GM18520 (cell line): Measurements from ENCODE around the gene PRKAG2.

ENCODE experiments used
- ATAC-seq: cut with Tn5 transposase; IDR thresholded peaks from one replicate; pipeline ENCODE4 v1.9.1; 2021; ENCODE audit not compliant: unreplicated experiment

PRKAG2 gene

DNA sequence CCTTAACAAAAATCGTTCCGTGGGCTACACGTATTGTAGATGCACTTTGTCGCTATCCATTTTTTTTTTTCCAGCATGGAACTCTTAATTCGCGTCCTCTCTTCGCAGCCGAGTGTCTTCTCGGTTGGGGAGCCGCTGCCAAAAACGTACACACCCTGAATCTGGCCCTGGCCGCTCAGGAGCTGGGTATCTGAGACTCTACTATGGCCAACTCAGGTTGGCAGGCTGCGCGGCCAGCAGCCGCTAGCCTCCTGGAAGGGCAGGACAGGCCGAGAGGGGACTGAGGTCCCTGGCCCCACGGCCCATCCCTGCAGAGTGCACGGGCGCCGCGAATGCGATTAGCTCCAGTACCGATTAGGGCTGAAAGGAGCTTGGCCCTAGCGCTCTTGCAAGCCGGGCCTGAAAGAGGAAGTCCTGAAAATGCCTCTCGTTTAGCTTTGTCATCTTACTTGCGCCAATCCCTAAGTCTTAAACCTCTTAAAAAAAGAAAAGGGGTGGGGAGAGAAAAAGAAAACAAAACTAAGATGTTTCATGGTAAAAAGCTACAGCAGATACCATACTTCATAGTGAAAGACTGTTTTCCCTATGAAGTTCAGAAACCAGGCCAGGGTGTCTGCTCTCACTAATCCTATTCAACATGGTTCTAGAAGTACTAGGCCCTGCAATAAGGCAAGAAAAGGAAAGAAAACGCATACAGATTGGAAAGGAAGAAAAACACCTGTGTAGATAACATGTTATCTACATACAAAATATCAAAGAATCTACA lies 244.0 kb downstream of the PRKAG2 start:
- ATAC-seq: peak; percentile 27

- ATAC-seq: peak; percentile 73
Measured at GRCh38 chr7:151631953-151632749, 244.8 kb downstream of the PRKAG2 start.

DNA sequence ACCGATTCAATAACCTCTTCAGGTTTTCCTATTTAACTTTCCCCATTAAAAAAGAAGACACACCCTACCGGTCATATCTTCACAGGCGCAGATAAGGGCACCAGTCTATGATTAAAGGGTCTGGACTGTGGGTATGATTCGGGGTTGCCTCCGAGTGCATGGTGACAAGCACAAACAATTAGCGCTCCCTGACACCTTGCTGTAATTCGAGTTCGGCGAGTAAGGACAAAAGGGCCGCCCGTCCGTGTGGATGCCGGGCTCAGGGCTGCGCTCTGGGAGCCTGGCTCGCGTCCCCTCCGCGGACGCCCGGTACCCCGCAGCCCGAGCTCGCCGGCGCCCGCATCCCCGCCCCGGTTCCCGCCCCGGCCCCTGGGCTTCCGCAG lies 245.4 kb downstream of the PRKAG2 start:
- ATAC-seq: no peak

- ATAC-seq: no peak
Measured at GRCh38 chr7:151630851-151631569, 245.9 kb downstream of the PRKAG2 start.

DNA sequence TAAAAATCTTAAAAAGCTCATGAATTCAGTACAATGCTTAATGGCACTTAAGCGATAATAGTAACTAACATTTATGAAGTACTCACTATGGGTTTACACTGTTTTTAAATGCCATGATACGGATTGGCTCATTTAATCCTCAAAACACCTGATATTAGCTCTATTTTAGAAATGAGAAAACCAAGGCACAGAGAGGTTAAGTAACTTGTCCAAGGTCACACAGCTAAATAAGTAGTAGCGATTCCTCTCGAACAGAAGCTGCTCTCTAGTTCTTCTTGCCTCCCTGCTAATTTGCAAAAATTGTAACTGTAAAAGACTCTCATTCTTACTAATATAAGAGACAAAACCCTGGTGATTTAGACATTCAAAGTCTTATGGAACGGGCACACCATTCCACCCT lies 246.6 kb downstream of the PRKAG2 start:
- no peak for ATAC-seq

DNA sequence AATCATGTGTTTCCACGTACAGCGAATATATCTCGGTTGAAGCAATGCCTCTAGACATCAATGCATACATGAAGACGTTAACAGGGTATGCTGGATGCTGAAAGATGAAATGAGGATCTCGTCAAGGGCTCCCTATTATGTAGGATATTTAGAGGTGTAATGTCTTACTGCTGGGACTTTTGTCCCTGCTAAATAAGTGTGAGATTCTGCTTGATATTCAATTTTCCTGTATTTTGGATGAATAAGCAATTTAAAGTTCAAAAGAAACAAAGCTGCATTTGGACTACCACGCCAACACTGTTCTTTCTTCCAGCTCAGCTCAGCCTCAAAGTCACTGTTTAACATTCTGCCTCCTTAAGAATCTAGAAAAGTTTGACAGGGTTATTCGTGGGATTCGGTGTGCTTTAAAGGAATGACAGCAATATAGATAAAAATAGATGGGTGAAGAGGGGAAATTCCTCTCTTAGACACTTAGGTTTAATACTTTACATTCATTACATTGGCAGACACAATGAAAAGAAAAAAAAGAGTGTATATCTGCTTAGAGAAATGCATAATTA lies 247.1 kb downstream of the PRKAG2 start:
- ATAC-seq: no peak

DNA sequence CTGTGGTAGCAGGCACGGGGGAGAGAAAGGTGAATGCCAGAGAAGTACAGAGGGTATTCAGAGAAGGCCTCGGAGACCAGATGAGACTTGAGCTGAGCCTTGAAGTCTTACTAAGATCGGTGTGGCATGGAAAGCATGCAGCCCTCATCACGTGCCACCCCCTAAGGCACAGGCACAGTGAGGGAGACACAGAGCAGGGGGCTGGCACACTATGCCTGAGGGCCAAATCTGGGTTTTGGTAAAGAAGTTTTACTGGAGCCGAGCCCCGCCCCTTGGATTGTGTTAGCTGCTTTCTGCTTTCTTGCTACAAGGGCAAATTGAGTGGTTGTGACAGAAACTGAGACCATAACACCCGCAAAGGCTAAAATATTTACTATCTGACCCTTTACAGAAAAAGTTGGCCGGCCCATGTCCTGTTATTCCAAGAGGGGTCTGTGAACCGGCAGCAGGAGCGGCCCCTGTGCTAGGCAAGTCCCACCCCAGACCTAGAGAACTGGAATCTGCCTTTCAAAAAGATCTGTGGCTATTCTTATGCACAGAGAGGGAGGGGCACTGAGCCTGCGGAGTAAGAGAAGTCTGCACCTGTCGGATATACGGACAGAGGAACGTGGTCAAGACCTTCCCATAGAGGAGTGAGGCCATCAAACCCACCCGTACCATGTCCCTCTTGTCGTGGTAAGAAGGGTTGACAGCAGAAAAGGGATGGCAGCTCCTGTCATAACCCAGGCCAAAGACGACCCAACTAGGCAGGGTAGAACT lies 247.9 kb downstream of the PRKAG2 start:
- ATAC-seq: no peak

DNA sequence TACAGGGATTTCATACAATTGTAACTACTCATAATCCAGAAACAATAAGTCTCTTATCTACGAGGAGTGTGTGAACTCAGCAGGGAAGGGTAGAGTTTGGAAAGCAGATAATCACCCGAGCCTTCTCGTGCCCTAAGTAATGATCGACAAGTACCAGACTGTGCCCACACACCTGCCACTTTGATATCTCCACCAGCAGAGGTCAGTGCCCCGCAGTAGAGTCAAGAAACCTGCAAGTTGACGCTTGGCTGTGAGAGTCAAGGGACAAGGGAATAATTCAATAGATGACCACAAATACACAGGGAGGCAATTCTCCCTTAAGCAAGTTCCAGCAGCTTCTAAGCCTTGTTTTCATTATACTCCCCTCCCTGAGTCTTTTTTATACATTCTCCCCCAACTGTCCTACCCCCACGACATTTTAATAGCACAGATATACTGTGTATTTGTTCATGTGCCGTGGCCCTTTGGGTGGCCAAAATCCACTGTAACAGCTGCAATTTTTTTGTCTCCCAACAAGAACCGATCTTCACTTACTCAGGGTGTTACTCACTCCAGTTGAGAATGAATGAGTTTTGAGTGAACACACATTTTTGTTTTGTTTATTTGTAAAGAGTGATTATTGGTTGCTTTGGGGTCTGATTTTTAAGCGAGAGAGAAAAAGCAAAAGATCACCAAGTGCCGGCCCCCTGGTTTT lies 250.3 kb downstream of the PRKAG2 start:
- ATAC-seq: no peak

DNA sequence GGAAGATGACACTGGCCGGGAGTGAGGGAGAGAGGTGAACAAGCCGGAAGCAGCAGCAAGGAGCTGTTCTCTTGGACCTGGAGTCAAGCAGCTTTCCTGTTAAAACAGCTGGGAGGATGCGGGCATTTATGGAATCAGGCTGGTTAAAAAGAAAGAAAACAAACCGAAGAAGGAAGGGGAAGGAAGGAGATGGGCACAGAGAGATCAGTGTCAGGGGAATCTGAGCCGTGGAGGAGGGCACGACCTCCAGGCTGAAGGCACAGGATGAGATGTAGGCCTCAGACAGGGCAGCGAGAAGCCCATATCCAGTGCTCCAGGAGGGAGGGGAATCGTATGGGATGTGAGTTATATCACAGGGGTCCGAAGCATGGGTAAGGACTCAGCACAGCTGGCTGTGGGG lies 251.3 kb downstream of the PRKAG2 start:
- ATAC-seq: no peak

DNA sequence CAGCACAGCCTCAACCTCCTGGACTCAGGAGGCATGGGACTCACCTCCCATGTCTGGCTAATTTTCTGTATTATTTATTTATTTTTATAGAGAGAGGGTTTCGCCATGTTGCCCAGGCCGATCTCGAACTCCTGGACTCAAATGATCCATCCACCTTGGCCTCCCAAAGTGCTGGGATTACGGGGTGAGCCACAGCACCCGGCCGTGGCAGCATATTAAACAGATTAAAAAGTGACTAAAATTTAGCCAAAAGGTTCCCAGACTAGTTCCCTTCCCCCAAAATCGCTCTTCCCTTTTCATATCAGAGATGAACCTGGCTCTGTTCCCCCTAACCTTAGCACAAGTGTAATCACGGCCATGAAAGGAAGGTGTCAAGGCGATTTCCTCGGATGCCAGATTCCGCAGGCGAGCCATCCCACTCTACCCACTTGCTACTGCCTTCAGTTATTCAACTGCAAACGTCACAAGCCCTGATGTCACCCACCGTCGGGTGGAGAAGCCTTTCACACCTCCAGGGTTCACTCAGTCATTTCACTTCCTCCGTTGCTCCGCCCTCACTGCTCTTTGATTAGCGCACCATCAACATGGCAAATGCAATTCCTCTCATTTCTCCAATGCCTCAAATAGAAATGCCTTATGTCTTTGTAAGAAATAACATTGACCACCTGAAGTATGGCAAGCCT lies 252.5 kb downstream of the PRKAG2 start:
- ATAC-seq: no peak

GRCh38 chr7:151623766-151624165 lies 253.1 kb downstream of the PRKAG2 start:
- ATAC-seq: no peak

- ATAC-seq: no peak
Measured at GRCh38 chr7:151621961-151622360, 255.0 kb downstream of the PRKAG2 start.

- ATAC-seq: no peak
Measured at GRCh38 chr7:151616443-151617213, 260.3 kb downstream of the PRKAG2 start.

DNA sequence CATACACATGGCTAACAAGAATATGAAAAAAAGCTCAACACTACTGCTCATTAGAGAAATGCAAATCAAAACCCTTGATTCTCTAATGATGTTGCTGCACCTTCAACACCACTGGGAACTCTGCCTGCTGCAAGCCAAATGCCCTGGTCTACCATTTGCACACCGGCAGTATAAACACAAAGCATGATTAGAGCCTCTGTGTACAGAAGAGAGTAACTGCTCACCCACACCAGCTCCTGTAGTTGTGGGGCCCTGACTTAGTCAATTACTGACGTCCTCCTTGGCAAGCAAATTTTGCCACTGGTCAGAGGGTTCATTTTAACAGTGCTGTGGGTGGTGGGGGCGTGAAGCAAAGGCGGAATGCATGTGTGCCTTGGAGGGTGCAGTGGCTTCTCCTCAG lies 261.1 kb downstream of the PRKAG2 start:
- no peak for ATAC-seq

- no peak for ATAC-seq
Measured at GRCh38 chr7:151615058-151615457, 261.9 kb downstream of the PRKAG2 start.

- ATAC-seq: no peak
Measured at GRCh38 chr7:151614019-151614418, 262.9 kb downstream of the PRKAG2 start.

GRCh38 chr7:151611878-151612277 lies 265.0 kb downstream of the PRKAG2 start:
- ATAC-seq: no peak

DNA sequence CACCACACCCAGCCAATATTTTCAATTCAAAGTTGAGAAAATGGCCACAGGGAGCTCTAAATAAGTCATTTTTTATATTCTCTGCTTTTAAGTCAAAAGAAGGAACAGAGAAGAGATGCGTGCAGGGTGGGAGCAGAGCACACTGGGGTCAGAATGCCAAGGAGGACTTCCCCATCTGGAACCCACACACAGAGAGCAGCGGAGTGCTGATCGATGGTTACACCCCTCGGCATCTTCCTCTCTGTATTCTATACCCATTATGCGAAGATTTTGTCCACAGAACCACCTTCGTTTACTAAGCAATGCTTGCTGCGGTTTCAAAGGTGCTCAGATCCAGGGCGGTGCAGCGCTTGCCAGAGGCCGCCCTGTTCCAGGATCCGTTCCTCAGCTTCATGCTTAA lies 265.9 kb downstream of the PRKAG2 start:
- ATAC-seq: no peak

GRCh38 chr7:151608031-151608551 lies 268.8 kb downstream of the PRKAG2 start:
- ATAC-seq: no peak
